HG02981 (cell line): ENCODE data around the gene RGS19.

ENCODE experiments used
- ATAC-seq: cut with Tn5 transposase; IDR thresholded peaks from one replicate; pipeline ENCODE4 v1.9.1; 2021; ENCODE audit warnings: mild to moderate bottlenecking, moderate library complexity; ENCODE audit not compliant: unreplicated experiment

RGS19 gene

DNA sequence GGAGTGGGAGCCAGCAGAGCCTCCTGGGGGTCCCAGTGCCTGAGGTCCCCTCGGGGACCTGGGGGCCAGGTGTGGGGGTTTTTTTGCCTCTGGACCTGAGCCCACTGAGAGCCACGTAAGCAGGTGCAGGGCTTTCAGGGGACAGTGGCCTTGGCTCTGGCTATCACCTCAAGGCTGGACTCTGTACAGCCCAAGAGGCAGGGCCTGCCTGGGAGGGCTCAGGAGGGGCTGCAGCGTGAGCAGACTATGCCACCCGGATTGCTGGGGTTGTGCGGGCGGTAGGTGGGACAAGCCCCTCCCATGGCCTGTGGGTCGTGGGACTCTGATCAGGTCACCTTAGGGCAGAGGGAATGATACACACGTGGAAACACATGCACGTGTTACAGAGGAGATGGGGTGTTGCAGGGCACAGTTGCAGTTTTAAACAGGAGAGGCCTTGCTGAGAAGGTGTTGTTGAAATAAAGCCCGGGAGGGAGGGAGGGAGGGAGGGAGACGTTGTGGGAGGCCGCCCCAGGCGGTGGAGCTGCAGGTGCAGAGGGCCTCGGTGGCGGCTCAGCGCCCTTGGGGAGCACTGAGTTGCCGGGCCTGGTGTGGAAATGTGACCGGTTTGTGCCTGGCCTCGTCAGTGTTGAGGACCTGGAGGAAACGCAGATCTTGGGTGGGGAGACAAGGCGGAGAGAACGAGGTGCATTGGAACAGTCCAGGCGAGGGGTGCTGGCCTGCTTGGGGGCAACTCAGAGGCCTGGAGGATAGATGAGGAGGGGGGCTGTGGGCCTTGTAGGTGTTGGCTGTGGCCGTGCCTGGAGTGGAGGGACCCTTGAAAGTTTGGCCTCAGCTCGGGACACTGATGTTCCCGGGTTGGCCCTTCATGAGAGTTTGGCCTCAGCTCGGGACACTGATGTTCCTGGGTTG is 14.0 kb downstream of the RGS19 start:
- ATAC-seq, result no peak

- ATAC-seq, result no peak
These were observed 15.1 kb downstream of the RGS19 start for GRCh38 chr20:64064145-64064698.

DNA sequence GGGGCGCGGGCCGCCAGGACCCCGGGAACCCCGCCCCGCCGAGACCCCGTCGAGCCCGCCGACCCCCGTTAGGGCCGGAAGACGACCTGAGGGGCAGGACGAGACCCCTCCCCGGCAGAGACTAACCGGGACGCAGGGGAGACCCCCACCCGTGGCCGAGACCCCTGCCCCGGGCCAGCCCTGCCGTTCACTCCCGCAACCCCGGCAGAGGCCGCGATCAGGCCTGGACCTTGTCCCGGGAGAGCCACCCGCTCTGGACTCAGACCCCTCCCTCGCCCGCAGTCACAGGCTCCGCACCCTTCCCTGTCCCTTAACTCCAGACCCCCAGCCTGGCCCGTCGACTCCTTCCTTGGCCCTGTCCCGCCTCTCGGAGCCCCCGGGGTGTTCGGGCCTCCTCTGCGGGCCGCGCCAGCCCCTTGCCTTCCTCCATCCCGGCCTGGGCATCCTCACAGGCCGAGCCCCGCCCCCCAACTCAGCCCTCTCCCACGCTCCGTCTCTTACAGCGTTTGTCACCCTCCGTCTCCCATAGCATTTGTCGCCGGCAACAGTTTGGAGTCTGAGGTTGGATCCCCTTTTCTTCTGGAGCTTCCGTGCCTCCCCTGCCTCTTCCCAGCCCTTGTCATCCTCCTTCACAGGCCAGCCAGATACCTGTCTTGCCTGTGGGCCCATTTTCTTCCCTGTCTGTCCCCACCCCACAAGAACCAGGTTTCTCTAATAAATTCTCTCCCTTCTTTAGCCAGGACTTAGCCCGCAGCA is 15.8 kb downstream of the RGS19 start:
- no peak for ATAC-seq

GRCh38 chr20:64062596-64063388 is 16.5 kb downstream of the RGS19 start, which contains the start of gene TCEA2:
Gene TCEA2 (plus strand): TSS chr20:64063198. CDS start chr20:64063313, 115 bp downstream.
- ATAC-seq, result peak; percentile 76

GRCh38 chr20:64062276-64062595 is 17.1 kb downstream of the RGS19 start:
- no peak for ATAC-seq

GRCh38 chr20:64058536-64058935 is 20.8 kb downstream of the RGS19 start:
- ATAC-seq, result no peak

DNA sequence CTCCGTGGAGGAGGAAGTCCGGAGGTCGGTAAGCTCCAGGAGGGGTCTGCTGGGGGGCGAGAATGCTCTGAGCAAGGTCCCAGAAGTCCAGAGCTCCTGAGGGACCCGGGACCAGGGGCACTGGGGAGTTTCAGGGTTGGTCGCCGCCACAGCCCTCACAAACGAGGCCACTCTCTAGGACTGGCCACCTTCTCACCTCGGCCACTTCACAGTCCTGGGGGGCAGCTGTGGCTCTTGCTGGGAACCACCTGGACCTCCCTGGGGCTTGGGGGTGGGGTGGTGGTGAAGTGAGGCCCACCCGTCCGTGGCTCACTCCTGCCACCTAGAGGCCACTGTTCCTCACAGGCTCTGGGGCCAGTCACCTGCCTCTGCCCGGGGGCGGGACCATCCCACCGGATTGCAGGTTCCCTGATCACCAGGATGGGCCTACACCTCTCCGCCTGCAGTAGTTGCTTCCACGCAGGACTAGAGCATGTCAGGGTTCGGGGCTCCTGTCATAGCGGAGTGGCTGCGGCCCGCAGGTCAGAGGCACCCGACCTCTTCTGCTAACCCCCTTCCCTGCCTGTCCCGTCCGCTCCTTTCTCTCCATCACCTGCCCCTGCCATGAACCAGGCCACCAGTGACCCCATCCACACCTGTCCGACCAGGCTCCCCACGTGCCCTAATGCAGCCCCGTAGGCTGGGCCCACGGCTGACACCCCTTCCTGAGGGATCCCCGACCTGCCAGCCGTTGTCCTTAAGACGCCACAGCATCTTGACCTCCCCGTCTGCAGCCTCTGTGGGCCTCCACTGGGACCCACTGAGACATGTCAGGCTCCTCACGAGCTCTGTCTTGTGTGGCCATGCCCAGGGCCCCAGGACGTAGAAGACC is 21.5 kb downstream of the RGS19 start:
- peak; percentile 46 for ATAC-seq

- ATAC-seq, result no peak
These were observed 22.3 kb downstream of the RGS19 start for GRCh38 chr20:64056889-64057627.

- ATAC-seq, result no peak
These were observed 22.8 kb downstream of the RGS19 start for GRCh38 chr20:64056639-64056888.

DNA sequence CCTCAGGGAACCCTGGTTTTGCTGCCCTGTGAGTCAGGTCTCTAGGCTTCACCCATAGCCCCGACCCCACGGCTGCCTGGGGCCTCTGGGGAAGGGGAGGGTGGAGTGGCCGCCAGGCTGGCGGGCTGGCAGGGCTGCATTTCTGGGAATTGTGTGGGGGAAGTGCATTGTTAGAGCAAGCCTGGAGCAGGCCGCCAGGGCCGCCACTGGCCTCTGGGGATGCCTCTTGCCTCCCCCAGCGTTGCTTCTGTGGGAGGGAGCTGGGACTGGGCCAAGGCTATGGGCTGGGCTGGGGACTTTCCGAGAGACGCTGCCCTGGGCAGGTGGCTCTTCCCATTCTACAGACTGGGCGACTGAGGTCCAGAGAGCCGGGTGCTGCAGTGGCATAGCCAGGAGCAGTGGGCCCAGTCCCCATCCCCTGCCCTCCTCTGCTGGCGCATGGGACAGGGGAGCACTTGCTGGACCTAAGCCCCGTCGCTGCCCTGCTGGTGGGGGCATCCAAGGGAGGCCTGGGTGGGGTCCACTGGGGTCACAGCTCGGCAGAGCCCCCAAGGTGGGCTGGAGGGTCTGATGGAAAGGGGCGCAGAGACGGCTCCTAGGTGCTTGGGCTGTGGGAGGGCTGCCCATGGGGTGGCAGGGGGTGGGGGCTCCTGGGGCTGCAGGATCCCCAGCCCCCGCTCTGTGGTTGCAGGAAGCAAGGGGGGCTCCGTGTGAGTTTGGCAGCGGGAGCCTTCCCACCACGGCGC is 23.3 kb downstream of the RGS19 start:
- ATAC-seq, result no peak

DNA sequence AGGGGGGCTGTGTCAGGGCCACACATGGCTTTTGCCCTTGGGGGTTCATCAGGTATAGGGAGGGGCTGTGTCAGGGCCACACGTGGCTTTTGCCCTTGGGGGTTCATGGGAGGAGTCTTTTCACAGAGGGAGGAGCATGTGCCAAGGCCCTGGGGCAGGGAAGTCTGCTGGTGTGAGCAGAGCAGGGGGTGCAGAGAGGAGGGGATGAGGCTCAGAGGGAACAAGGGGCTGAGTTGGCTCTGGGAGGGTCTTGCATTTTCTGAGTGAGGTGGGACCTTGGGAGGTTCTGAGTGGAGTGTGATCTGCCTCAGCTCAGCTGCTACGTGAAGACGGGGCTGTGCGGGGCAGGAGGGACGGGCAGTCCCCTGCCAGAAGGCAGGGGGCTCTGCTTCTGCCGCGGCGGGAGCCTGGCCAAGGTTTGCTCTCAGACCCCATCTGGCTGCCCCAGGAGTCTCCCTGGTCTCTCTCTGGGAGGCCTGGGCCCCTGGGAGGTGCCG is 23.9 kb downstream of the RGS19 start:
- ATAC-seq, result no peak

- ATAC-seq, result no peak
These were observed 25.3 kb downstream of the RGS19 start for GRCh38 chr20:64053841-64054661.

- no peak for ATAC-seq
These were observed 26.1 kb downstream of the RGS19 start for GRCh38 chr20:64052987-64053840.

- no peak for ATAC-seq
These were observed 27.0 kb downstream of the RGS19 start for GRCh38 chr20:64052326-64052722.

GRCh38 chr20:64051561-64052325 is 27.6 kb downstream of the RGS19 start:
- no peak for ATAC-seq

GRCh38 chr20:64051033-64051452 is 28.3 kb downstream of the RGS19 start:
- no peak for ATAC-seq
